GM23338 (cell line): ENCODE data around the gene SLC25A10. TPM values are rescaled to one million over a fixed set of nuclear protein-coding genes. Genes with fewer than 3 reads are reported as not detected.

Source experiments
- ETS1 ChIP-seq: IDR thresholded peaks from 2 replicates; pipeline ENCODE4 v1.6.1; 2016; ENCODE audit warnings: antibody characterized with exemption
- EZH2 ChIP-seq: fragments of 200-600 bp; sonication (generic); IDR thresholded peaks from one replicate; pipeline ENCODE4 v1.8.0; 2017; ENCODE audit warnings: antibody characterized with exemption, mild to moderate bottlenecking, low read depth; ENCODE audit not compliant: unreplicated experiment
- NANOG ChIP-seq: IDR thresholded peaks from 2 replicates; pipeline ENCODE4 v1.6.1; 2016; ENCODE audit warnings: antibody characterized with exemption, borderline replicate concordance
- POLR2AphosphoS5 ChIP-seq: IDR thresholded peaks from 2 replicates; pipeline ENCODE4 v1.6.1; 2016; ENCODE audit warnings: antibody characterized with exemption, low read depth
- ZNF331 ChIP-seq: fragments of 250-450 bp; sonication (Bioruptor Pico); IDR thresholded peaks from 2 replicates; pipeline ENCODE4 v1.5.0; 2020; ENCODE audit warnings: low read depth, mild to moderate bottlenecking, moderate library complexity
- polyA plus RNA-seq: library from polyadenylated mRNA; unstranded; fragments of >200 nt; fragmentation: Nextera tagmentation; extraction: Ambion mirVana; gene quantifications from 2 replicates; pipeline ENCODE4 v1.2.1, GENCODE V29; 2016
- total RNA-seq: library from RNA; depleted of rRNA; stranded (reverse); fragments of >200 nt; shearing (Covaris generic); gene quantifications from 2 replicates; pipeline ENCODE4 v1.2.3, GENCODE V29; 2014
- TF ChIP-seq, protein P1 (sequence below): fragments of 250-450 bp; sonication (Bioruptor Pico); IDR thresholded peaks from 2 replicates; pipeline ENCODE4 v1.5.0; 2020; ENCODE audit warnings: mild to moderate bottlenecking, moderate library complexity

Gene SLC25A10
- total and polyA plus RNA-seq, 2 experiments from 2014 or later = 25.7 to 47.4 TPM

DNA sequence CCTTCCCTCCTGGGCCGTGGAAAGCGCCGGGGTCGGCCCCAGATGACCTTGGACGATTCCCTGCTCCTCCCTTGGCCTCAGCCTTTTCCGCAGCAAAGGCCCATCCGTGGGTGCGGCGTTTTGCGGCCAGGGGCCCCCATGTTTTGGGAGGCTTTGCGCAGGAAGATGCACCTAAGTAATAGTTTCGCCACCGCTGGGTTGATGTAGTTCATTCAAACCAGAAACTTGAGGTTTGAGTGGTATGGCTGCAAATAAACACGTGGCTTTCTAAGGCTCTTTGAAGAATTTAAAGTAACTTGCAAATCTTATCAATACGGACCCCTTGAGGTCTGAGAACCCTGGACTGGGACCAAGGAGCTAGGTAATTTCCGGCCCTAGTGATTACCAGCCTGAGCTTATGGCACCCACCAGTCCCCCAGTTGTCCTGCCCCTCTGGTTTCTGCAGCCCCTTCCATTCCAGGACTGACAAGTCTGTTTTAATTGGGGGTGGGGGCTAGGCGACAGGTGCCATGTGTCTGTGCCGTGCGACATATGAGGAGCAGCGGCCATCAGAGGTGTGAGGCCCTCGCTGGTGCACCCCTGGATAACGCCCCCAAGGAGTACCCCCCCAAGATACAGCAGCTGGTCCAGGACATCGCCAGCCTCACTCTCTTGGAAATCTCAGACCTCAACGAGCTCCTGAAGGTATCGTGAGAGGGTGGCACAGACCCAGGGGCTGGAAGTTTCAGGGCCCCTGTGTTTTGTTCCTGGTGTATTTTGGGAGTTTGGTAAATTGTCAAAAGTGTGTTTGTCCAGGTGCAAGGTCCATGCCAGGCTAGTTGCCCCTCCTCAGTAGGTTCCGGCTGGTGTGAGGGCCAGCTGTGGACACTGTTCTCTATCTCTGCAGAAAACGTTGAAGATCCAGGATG, 8.1 kb upstream of the SLC25A10 start (continued):
- TF ChIP-seq, protein P1, sequence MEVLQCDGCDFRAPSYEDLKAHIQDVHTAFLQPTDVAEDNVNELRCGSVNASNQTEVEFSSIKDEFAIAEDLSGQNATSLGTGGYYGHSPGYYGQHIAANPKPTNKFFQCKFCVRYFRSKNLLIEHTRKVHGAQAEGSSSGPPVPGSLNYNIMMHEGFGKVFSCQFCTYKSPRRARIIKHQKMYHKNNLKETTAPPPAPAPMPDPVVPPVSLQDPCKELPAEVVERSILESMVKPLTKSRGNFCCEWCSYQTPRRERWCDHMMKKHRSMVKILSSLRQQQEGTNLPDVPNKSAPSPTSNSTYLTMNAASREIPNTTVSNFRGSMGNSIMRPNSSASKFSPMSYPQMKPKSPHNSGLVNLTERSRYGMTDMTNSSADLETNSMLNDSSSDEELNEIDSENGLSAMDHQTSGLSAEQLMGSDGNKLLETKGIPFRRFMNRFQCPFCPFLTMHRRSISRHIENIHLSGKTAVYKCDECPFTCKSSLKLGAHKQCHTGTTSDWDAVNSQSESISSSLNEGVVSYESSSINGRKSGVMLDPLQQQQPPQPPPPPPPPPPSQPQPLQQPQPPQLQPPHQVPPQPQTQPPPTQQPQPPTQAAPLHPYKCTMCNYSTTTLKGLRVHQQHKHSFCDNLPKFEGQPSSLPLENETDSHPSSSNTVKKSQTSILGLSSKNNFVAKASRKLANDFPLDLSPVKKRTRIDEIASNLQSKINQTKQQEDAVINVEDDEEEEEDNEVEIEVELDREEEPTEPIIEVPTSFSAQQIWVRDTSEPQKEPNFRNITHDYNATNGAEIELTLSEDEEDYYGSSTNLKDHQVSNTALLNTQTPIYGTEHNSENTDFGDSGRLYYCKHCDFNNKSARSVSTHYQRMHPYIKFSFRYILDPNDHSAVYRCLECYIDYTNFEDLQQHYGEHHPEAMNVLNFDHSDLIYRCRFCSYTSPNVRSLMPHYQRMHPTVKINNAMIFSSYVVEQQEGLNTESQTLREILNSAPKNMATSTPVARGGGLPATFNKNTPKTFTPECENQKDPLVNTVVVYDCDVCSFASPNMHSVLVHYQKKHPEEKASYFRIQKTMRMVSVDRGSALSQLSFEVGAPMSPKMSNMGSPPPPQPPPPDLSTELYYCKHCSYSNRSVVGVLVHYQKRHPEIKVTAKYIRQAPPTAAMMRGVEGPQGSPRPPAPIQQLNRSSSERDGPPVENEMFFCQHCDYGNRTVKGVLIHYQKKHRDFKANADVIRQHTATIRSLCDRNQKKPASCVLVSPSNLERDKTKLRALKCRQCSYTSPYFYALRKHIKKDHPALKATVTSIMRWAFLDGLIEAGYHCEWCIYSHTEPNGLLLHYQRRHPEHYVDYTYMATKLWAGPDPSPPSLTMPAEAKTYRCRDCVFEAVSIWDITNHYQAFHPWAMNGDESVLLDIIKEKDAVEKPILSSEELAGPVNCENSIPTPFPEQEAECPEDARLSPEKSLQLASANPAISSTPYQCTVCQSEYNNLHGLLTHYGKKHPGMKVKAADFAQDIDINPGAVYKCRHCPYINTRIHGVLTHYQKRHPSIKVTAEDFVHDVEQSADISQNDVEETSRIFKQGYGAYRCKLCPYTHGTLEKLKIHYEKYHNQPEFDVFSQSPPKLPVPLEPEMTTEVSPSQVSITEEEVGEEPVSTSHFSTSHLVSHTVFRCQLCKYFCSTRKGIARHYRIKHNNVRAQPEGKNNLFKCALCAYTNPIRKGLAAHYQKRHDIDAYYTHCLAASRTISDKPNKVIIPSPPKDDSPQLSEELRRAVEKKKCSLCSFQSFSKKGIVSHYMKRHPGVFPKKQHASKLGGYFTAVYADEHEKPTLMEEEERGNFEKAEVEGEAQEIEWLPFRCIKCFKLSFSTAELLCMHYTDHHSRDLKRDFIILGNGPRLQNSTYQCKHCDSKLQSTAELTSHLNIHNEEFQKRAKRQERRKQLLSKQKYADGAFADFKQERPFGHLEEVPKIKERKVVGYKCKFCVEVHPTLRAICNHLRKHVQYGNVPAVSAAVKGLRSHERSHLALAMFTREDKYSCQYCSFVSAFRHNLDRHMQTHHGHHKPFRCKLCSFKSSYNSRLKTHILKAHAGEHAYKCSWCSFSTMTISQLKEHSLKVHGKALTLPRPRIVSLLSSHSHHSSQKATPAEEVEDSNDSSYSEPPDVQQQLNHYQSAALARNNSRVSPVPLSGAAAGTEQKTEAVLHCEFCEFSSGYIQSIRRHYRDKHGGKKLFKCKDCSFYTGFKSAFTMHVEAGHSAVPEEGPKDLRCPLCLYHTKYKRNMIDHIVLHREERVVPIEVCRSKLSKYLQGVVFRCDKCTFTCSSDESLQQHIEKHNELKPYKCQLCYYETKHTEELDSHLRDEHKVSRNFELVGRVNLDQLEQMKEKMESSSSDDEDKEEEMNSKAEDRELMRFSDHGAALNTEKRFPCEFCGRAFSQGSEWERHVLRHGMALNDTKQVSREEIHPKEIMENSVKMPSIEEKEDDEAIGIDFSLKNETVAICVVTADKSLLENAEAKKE (CRISPR knock-in tag) = no peak
- no peak for TF ChIP-seq POLR2AphosphoS5
- TF ChIP-seq NANOG = no peak
- no peak for TF ChIP-seq ETS1
- TF ChIP-seq ZNF331 (CRISPR knock-in tag) = no peak
- no peak for TF ChIP-seq EZH2
